A549 (cell line): Measurements from ENCODE around the gene CELF4. TPM values are rescaled to one million over a fixed set of nuclear protein-coding genes. Genes with fewer than 3 reads are reported as not detected.

Experiments used
- ATAC-seq, 2 experiments: fragments of 200-7000 bp in 1 of 2; fragments of >200 bp in 1 of 2; cut with Nextera tagmentation in 1 of 2; cut with Tn5 transposase in 1 of 2; 3 replicates each; pipeline versions ENCODE4 v1.8.0 to v1.9.1; 2018 to 2020; ENCODE audit warnings: mild to moderate bottlenecking in 1 of 2, moderate library complexity in 1 of 2
- CTCF ChIA-PET: fragments of 300-600 bp; sonication (Branson Sonifier 250); formaldehyde crosslinking; extraction: SDS; loops from one replicate; lab custom pipeline; 2021; ENCODE audit warnings: antibody characterized with exemption, inconsistent platforms; lab: Yijun Ruan, JAX
- POLR2A ChIA-PET: fragments of 350-600 bp; formaldehyde crosslinking; extraction: SDS; loops from one replicate; lab custom pipeline; 2021; ENCODE audit warnings: antibody characterized with exemption, inconsistent platforms; lab: Yijun Ruan, JAX
- DNase-seq, 2 experiments: peaks; one replicate each; pipeline versions ENCODE4 v3.0.0 to v3.0.0-alpha.2; 2011 to 2016; ENCODE audit warnings: low read depth in 1 of 2, low spot score in 1 of 2
- FAIRE-seq: peaks from 2 replicates; lab custom pipeline; 2011; peaks lifted over from hg19 to GRCh38; lab: Jason Lieb, UNC
- H3K27ac ChIP-seq, 2 experiments: fragments of >200 bp; sonication (Bioruptor Twin); formaldehyde crosslinking; 3 replicates each; pipeline ENCODE4 v1.5.1; 2016 to 2017
- H3K4me1 ChIP-seq: fragments of >200 bp; sonication (Bioruptor Twin); formaldehyde crosslinking; 3 replicates; pipeline ENCODE4 v1.6.1; 2016
- H3K4me2 ChIP-seq: fragments of >200 bp; sonication (Bioruptor Twin); formaldehyde crosslinking; 3 replicates; pipeline ENCODE4 v1.6.1; 2016
- H3K4me3 ChIP-seq: fragments of >200 bp; sonication (Bioruptor Twin); formaldehyde crosslinking; 3 replicates; pipeline ENCODE4 v1.5.1; 2016
- H3K9me3 ChIP-seq: fragments of >200 bp; sonication (Bioruptor Twin); formaldehyde crosslinking; 3 replicates; pipeline ENCODE4 v1.6.1; 2016
- BHLHE40 ChIP-seq: IDR thresholded peaks from 2 replicates; pipeline ENCODE4 v1.6.1; 2012; ENCODE audit warnings: low read depth, low read length, inconsistent platforms
- CBX2 ChIP-seq: fragments of 200-600 bp; sonication (generic); IDR thresholded peaks from 2 replicates; pipeline ENCODE4 v1.6.1; 2016; ENCODE audit warnings: low read depth, mild to moderate bottlenecking, borderline replicate concordance
- EHF ChIP-seq: fragments of 250-450 bp; sonication (Bioruptor Pico); IDR thresholded peaks from 2 replicates; pipeline ENCODE4 v1.5.0; 2020; ENCODE audit warnings: mild to moderate bottlenecking
- EHMT2 ChIP-seq: fragments of 200-600 bp; sonication (generic); IDR thresholded peaks from 2 replicates; pipeline ENCODE4 v1.6.1; 2016; ENCODE audit warnings: antibody characterized with exemption, low read depth, mild to moderate bottlenecking, moderate library complexity
- FOSB ChIP-seq: fragments of 250-450 bp; sonication (Bioruptor Pico); IDR thresholded peaks from 2 replicates; pipeline ENCODE4 v1.5.0; 2020; ENCODE audit warnings: mild to moderate bottlenecking, moderate library complexity
- HOXA7 ChIP-seq: fragments of 250-450 bp; sonication (Bioruptor Pico); IDR thresholded peaks from 2 replicates; pipeline ENCODE4 v1.5.0; 2020; ENCODE audit warnings: mild to moderate bottlenecking, moderate library complexity
- JUNB ChIP-seq: fragments of >200 bp; sonication (Bioruptor Twin); formaldehyde crosslinking; IDR thresholded peaks from 2 replicates; pipeline ENCODE4 v1.6.1; 2016
- KDM5A ChIP-seq: fragments of 200-600 bp; sonication (generic); IDR thresholded peaks from 2 replicates; pipeline ENCODE4 v1.6.1; 2016; ENCODE audit warnings: antibody characterized with exemption, mild to moderate bottlenecking
- MAZ ChIP-seq: fragments of 150-350 bp; IDR thresholded peaks from 2 replicates; pipeline ENCODE4 v1.6.1; 2014; ENCODE audit warnings: antibody characterized with exemption, low read depth, low read length, borderline replicate concordance
- NPAS2 ChIP-seq: fragments of 250-450 bp; sonication (Bioruptor Pico); IDR thresholded peaks from 2 replicates; pipeline ENCODE4 v1.8.0; 2022; ENCODE audit warnings: mild to moderate bottlenecking, moderate library complexity, borderline replicate concordance
- POLR2A ChIP-seq: IDR thresholded peaks from 2 replicates; pipeline ENCODE4 v1.6.1; 2012; ENCODE audit warnings: mild to moderate bottlenecking, low read length
- RAD21 ChIP-seq, 2 experiments: fragments of >200 bp in 1 of 2; sonication (Bioruptor Twin) in 1 of 2; formaldehyde crosslinking in 1 of 2; IDR thresholded peaks in 1 of 2; conservative IDR thresholded peaks in 1 of 2; 2 replicates in 1 of 2; 3 replicates in 1 of 2; pipeline ENCODE4 v1.6.1; 2012 to 2018; ENCODE audit warnings: inconsistent platforms in 1 of 2
- RARB ChIP-seq: fragments of 250-450 bp; sonication (Bioruptor Pico); IDR thresholded peaks from 2 replicates; pipeline ENCODE4 v1.8.0; 2021; ENCODE audit warnings: mild to moderate bottlenecking, moderate library complexity
- SREBF2 ChIP-seq: fragments of 450-650 bp; IDR thresholded peaks from 2 replicates; pipeline ENCODE4 v1.6.1; 2014; ENCODE audit warnings: mild to moderate bottlenecking, moderate library complexity
- TP53 ChIP-seq: fragments of 250-450 bp; sonication (Bioruptor Pico); IDR thresholded peaks from 2 replicates; pipeline ENCODE4 v1.5.0; 2021; ENCODE audit warnings: mild to moderate bottlenecking, moderate library complexity
- ZFP36 ChIP-seq: fragments of 450-650 bp; IDR thresholded peaks from 2 replicates; pipeline ENCODE4 v1.6.1; 2014; ENCODE audit warnings: borderline replicate concordance; ENCODE audit not compliant: partially characterized antibody
- ZNF302 ChIP-seq: fragments of 250-450 bp; sonication (Bioruptor Pico); IDR thresholded peaks from 2 replicates; pipeline ENCODE4 v1.9.0; 2021; ENCODE audit warnings: inconsistent platforms, mild to moderate bottlenecking, moderate library complexity
- WGBS: methylation state at CpG from one replicate; pipeline ENCODE4 v1.1.6; 2017; ENCODE audit errors: missing lambda C conversion rate; 5-methylcytosine and 5-hydroxymethylcytosine counted together
- polyA plus RNA-seq, 4 experiments: library from polyadenylated mRNA; depleted of rRNA in 3 of 4; stranded (reverse); fragments of >200 nt; fragmentation: RNase III in 1 of 4; extraction: RNeasy Plus Mini Kit Qiagen cat#74134 plus additional on column Dnase treatment in 1 of 4; gene quantifications; 2 replicates in 3 of 4; 3 replicates in 1 of 4; pipeline ENCODE4 v1.2.3, GENCODE V29; 2011 to 2017
- TF ChIP-seq, protein P1 (sequence below): fragments of 250-450 bp; sonication (Bioruptor Pico); IDR thresholded peaks from 2 replicates; pipeline ENCODE4 v1.5.0; 2020; ENCODE audit warnings: low read depth, mild to moderate bottlenecking, moderate library complexity
- TF ChIP-seq, protein P2 (sequence below): fragments of 250-450 bp; sonication (Bioruptor Pico); IDR thresholded peaks from 2 replicates; pipeline ENCODE4 v1.5.0; 2021; ENCODE audit warnings: mild to moderate bottlenecking, moderate library complexity, borderline replicate concordance

The CELF4 gene
- polyA plus RNA-seq, 2 of the 4 experiments (the other 2 are of a cell fraction): 0.08 TPM; not detected in 1

DNA sequence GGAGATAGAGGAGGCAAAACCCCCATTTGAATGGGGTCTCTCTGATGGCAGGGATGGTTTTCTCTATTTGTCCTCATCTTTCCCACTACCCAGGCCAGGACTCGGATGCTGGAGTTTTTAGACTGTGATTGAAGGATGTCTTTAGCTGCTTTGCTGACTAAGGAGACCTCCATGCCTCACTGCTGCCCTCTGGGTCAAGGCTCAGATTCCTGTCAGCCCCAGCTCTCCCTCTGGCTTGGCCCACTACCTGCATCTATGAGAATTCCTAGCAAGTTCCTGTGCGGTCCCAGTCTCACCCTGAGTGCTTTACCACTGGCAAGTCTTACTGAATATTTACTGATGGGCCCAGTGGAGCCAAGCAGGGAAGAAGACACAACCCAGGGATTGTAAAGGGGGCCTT, 184.0 kb downstream of the CELF4 start:
- H3K27ac ChIP-seq: no peak overlapping the region
- H3K4me1 ChIP-seq: no peaks in the 10 kb centered on the region
- no peak overlapping the region for H3K4me2 ChIP-seq
- no peaks in the 10 kb centered on the region for H3K9me3 ChIP-seq
- DNase-seq (no peak), FAIRE-seq (no peak), ATAC-seq (no peak)
- TF ChIP-seq, protein P1, sequence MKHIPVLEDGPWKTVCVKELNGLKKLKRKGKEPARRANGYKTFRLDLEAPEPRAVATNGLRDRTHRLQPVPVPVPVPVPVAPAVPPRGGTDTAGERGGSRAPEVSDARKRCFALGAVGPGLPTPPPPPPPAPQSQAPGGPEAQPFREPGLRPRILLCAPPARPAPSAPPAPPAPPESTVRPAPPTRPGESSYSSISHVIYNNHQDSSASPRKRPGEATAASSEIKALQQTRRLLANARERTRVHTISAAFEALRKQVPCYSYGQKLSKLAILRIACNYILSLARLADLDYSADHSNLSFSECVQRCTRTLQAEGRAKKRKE (CRISPR knock-in tag): no peak
- TF ChIP-seq FOSB (CRISPR knock-in tag) (no peak), KDM5A (no peak), POLR2A (no peak), CBX2 (no peak), HOXA7 (CRISPR knock-in tag) (no peak), JUNB (no peak), BHLHE40 (no peak)
- no peak overlapping the region for H3K4me3 ChIP-seq
- CTCF ChIA-PET: interaction anchor here (1.2 to 1.5 kb wide), 2 partner anchors 103 to 159 kb away, joined by 4 read pairs; no protein-coding TSS in a partner anchor
- 0% methylated on average over 2 of the region's 2 CpGs for WGBS
- POLR2A ChIA-PET: no interaction called here

DNA sequence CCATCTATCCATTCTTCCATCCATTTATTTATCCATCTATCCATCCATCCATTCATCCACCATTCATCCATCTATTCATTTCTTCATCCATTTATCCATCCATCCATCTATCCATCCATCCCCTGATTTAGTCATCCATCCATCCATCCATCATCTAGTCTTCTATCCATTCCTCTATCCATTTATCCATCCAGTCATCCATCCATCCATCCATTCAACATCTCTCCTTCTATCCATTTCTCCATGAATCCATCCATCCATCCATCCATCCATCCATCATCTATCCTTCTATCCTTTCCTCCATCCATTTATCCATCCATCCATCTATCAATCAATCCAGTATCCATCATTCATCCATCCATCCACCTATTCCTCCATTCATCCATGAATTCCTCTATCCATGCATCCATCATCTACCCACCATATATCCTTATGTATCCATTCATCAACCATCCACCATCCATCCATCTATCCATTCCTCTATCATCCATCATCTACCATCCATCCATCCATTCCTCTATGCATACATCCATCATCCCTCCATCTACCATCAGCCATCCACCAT, 185.0 kb downstream of the CELF4 start:
- DNase-seq (no peak), ATAC-seq (no peak)
- POLR2A ChIA-PET: no interaction called here
- Histone ChIP-seq H3K4me2 (no peak overlapping the region), H3K4me3 (no peak overlapping the region)
- no peak for TF ChIP-seq KDM5A
- TF ChIP-seq CBX2: no peak
- no peak for TF ChIP-seq RAD21 (conservative IDR thresholded peaks at IDR 0.05 in 1 of 2, IDR thresholded peaks at IDR 0.05 in 1 of 2)
- no peak for TF ChIP-seq POLR2A
- no peak for TF ChIP-seq EHMT2
- no peak for TF ChIP-seq HOXA7 (CRISPR knock-in tag)
- TF ChIP-seq SREBF2: no peak
- TF ChIP-seq EHF: no peak
- no peak for TF ChIP-seq ZFP36
- TF ChIP-seq MAZ: no peak
- TF ChIP-seq FOSB (CRISPR knock-in tag): no peak
- TF ChIP-seq NPAS2 (CRISPR knock-in tag): no peak
- no peak for TF ChIP-seq RARB (CRISPR knock-in tag)
- TF ChIP-seq, protein P1 (CRISPR knock-in tag): no peak
- TF ChIP-seq TP53 (CRISPR knock-in tag): no peak
- no peak for TF ChIP-seq ZNF302 (CRISPR knock-in tag)
- TF ChIP-seq, protein P2, sequence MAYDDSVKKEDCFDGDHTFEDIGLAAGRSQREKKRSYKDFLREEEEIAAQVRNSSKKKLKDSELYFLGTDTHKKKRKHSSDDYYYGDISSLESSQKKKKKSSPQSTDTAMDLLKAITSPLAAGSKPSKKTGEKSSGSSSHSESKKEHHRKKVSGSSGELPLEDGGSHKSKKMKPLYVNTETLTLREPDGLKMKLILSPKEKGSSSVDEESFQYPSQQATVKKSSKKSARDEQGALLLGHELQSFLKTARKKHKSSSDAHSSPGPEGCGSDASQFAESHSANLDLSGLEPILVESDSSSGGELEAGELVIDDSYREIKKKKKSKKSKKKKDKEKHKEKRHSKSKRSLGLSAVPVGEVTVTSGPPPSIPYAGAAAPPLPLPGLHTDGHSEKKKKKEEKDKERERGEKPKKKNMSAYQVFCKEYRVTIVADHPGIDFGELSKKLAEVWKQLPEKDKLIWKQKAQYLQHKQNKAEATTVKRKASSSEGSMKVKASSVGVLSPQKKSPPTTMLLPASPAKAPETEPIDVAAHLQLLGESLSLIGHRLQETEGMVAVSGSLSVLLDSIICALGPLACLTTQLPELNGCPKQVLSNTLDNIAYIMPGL (CRISPR knock-in tag): no peak
- TF ChIP-seq, all 56 proteins: peak for 0
- no peaks in the 10 kb centered on the region for H3K4me1 ChIP-seq
- no peaks in the 10 kb centered on the region for H3K9me3 ChIP-seq
- no peak for FAIRE-seq
- no peak overlapping the region for H3K27ac ChIP-seq
- CTCF ChIA-PET: interaction anchor here (1.5 kb wide), 1 partner anchor 104 kb away, joined by 4 read pairs; no protein-coding TSS in a partner anchor
